Panc1 (cell line): ENCODE measurements around the gene IGFN1. TPM values are rescaled to one million over a fixed set of nuclear protein-coding genes. Genes with fewer than 3 reads are reported as not detected.

Experiments
- ATAC-seq: fragments of 200-7000 bp; cut with Tn5 transposase; 2 replicates; pipeline ENCODE4 v1.9.1; 2020; ENCODE audit warnings: mild to moderate bottlenecking, moderate library complexity
- BruUV-seq: library from RNA; stranded (reverse); fragments of 400-500 nt; replicated peaks from 2 replicates; lab custom pipeline; 2021; lab: Mats Ljungman, UMichigan
- CTCF ChIA-PET: fragments of 300-600 bp; sonication (Branson Sonifier 250); formaldehyde crosslinking; loops from one replicate; lab custom pipeline; 2022; ENCODE audit warnings: antibody characterized with exemption; lab: Charles Lee
- POLR2A ChIA-PET: fragments of 300-600 bp; sonication (Branson Sonifier 250); formaldehyde crosslinking; loops from one replicate; lab custom pipeline; 2022; ENCODE audit warnings: antibody characterized with exemption; lab: Charles Lee
- DNase-seq: peaks from one replicate; pipeline ENCODE4 v3.0.0-alpha.2; 2010; ENCODE audit warnings: low read depth, low spot score
- H3K27ac ChIP-seq: 2 replicates; pipeline ENCODE4 v1.5.1; 2011; ENCODE audit warnings: mild to moderate bottlenecking, low read length, inconsistent platforms
- H3K27me3 ChIP-seq: fragments of 200-500 bp; sonication (Bioruptor generic); 2 replicates; pipeline ENCODE4 v1.6.0; 2014; ENCODE audit warnings: low read length, inconsistent platforms; ENCODE audit not compliant: control insufficient read depth, insufficient read depth
- H3K36me3 ChIP-seq: fragments of 200-500 bp; sonication (Bioruptor generic); 2 replicates; pipeline ENCODE4 v1.5.1; 2014; ENCODE audit warnings: inconsistent platforms, mild to moderate bottlenecking, low read length, moderate library complexity; ENCODE audit not compliant: control insufficient read depth, insufficient read depth
- H3K4me1 ChIP-seq: 2 replicates; pipeline ENCODE4 v1.5.1; 2011; ENCODE audit warnings: inconsistent platforms, mild to moderate bottlenecking, low read length, moderate library complexity; ENCODE audit not compliant: control insufficient read depth, insufficient read depth
- H3K4me3 ChIP-seq, 2 experiments: 2 replicates each; pipeline ENCODE4 v1.5.1; 2011 to 2012; ENCODE audit warnings: low read depth in 2 of 2, low read length in 2 of 2, mild to moderate bottlenecking in 2 of 2, inconsistent platforms in 1 of 2, moderate library complexity in 1 of 2
- H3K9me3 ChIP-seq: fragments of 200-500 bp; sonication (Bioruptor generic); 2 replicates; pipeline ENCODE4 v1.5.1; 2014; ENCODE audit warnings: low read depth, mild to moderate bottlenecking, inconsistent platforms, low read length, moderate library complexity; ENCODE audit not compliant: control insufficient read depth, insufficient read depth
- POLR2AphosphoS5 ChIP-seq: IDR thresholded peaks from 2 replicates; pipeline ENCODE4 v1.6.1; 2012; ENCODE audit warnings: mild to moderate bottlenecking, low read depth, low read length, moderate library complexity
- SIN3A ChIP-seq: IDR thresholded peaks from 2 replicates; pipeline ENCODE4 v1.6.1; 2012; ENCODE audit warnings: low read depth, mild to moderate bottlenecking, low read length, moderate library complexity, borderline replicate concordance; ENCODE audit not compliant: insufficient read depth
- TCF7L2 ChIP-seq: IDR thresholded peaks from 2 replicates; pipeline ENCODE4 v1.6.1; 2011; ENCODE audit warnings: mild to moderate bottlenecking, low read depth, low read length, inconsistent platforms
- in situ Hi-C: cut with HindIII; loops from 2 replicates; pipeline ENCODE4 v1.10.0; 2016; ENCODE audit warnings: low sequenced_read_pairs, low pct_unique_long_range_greater_than_20kb
- intact Hi-C: fragments of 100-400 bp; cut with micrococcal nuclease; formaldehyde crosslinking; loops from one replicate; pipeline ENCODE4 v1.10.0; 2022; ENCODE audit not compliant: unreplicated experiment
- total RNA-seq: library from RNA; stranded (reverse); gene quantifications from one replicate; pipeline ENCODE4 v1.2.1, GENCODE V29; 2021; ENCODE audit not compliant: unreplicated experiment
- TF ChIP-seq, protein P1 (sequence below): fragments of 450-650 bp; IDR thresholded peaks from 2 replicates; pipeline ENCODE4 v1.5.1; 2017; ENCODE audit warnings: mild to moderate bottlenecking
- TF ChIP-seq, protein P2 (sequence below), 2 experiments: IDR thresholded peaks; 2 replicates each; pipeline ENCODE4 v1.6.1; 2011 to 2012; ENCODE audit warnings: low read depth in 2 of 2, control low read depth in 1 of 2, low read length in 1 of 2, mild to moderate bottlenecking in 1 of 2, moderate library complexity in 1 of 2; ENCODE audit not compliant: insufficient read depth in 1 of 2

The IGFN1 gene
- total RNA-seq, 1 experiment from 2014 or later, result not detected

DNA sequence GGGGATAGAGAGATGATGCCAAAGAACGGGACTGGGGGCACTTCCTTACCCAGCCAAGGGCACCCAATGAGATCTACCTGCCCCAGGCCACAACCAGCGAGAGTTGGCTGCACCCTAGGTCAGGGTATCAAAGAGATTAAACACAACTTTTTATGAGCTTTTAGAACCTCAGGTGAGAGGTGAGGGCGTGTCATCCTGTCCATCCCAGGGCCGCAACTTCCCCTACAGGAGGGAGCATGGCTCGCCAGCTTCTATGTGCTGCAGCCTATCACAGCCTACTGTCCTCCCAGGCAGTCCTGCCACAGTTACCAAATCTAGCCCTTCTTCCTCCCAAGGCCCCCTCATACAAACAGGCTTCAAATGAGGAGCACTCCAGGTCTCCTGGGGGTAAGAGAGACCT is 49.2 kb upstream of the IGFN1 start:
- no peak overlapping the region for H3K27ac ChIP-seq
- DNase-seq (no peak), ATAC-seq (no peak)
- 0 out of 2 replicates have a peak, but pooled peaks cover 3% of the 10 kb centered on the region for H3K36me3 ChIP-seq
- no peaks in the 10 kb centered on the region for H3K4me1 ChIP-seq
- no peaks in the 10 kb centered on the region for H3K9me3 ChIP-seq
- intact Hi-C loops (no loop called here), in situ Hi-C loops (no loop called here)
- BruUV-seq, result no TSS peak
- POLR2A ChIA-PET, result no interaction called here
- H3K27me3 ChIP-seq, result no peaks in the 10 kb centered on the region
- CTCF ChIA-PET, result no interaction called here
- H3K4me3 ChIP-seq, result no peak overlapping the region
- no peak for TF ChIP-seq POLR2AphosphoS5
- TF ChIP-seq SIN3A, result no peak
- TF ChIP-seq TCF7L2, result no peak
- TF ChIP-seq, protein P1, sequence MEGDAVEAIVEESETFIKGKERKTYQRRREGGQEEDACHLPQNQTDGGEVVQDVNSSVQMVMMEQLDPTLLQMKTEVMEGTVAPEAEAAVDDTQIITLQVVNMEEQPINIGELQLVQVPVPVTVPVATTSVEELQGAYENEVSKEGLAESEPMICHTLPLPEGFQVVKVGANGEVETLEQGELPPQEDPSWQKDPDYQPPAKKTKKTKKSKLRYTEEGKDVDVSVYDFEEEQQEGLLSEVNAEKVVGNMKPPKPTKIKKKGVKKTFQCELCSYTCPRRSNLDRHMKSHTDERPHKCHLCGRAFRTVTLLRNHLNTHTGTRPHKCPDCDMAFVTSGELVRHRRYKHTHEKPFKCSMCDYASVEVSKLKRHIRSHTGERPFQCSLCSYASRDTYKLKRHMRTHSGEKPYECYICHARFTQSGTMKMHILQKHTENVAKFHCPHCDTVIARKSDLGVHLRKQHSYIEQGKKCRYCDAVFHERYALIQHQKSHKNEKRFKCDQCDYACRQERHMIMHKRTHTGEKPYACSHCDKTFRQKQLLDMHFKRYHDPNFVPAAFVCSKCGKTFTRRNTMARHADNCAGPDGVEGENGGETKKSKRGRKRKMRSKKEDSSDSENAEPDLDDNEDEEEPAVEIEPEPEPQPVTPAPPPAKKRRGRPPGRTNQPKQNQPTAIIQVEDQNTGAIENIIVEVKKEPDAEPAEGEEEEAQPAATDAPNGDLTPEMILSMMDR, result no peak
- TF ChIP-seq, protein P2, sequence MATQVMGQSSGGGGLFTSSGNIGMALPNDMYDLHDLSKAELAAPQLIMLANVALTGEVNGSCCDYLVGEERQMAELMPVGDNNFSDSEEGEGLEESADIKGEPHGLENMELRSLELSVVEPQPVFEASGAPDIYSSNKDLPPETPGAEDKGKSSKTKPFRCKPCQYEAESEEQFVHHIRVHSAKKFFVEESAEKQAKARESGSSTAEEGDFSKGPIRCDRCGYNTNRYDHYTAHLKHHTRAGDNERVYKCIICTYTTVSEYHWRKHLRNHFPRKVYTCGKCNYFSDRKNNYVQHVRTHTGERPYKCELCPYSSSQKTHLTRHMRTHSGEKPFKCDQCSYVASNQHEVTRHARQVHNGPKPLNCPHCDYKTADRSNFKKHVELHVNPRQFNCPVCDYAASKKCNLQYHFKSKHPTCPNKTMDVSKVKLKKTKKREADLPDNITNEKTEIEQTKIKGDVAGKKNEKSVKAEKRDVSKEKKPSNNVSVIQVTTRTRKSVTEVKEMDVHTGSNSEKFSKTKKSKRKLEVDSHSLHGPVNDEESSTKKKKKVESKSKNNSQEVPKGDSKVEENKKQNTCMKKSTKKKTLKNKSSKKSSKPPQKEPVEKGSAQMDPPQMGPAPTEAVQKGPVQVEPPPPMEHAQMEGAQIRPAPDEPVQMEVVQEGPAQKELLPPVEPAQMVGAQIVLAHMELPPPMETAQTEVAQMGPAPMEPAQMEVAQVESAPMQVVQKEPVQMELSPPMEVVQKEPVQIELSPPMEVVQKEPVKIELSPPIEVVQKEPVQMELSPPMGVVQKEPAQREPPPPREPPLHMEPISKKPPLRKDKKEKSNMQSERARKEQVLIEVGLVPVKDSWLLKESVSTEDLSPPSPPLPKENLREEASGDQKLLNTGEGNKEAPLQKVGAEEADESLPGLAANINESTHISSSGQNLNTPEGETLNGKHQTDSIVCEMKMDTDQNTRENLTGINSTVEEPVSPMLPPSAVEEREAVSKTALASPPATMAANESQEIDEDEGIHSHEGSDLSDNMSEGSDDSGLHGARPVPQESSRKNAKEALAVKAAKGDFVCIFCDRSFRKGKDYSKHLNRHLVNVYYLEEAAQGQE (IDR thresholded peaks at IDR 0.05; ENCODE audit: insufficient read depth in 1 of 2, low read depth in 2 of 2, low read length in 1 of 2), result no peak

DNA sequence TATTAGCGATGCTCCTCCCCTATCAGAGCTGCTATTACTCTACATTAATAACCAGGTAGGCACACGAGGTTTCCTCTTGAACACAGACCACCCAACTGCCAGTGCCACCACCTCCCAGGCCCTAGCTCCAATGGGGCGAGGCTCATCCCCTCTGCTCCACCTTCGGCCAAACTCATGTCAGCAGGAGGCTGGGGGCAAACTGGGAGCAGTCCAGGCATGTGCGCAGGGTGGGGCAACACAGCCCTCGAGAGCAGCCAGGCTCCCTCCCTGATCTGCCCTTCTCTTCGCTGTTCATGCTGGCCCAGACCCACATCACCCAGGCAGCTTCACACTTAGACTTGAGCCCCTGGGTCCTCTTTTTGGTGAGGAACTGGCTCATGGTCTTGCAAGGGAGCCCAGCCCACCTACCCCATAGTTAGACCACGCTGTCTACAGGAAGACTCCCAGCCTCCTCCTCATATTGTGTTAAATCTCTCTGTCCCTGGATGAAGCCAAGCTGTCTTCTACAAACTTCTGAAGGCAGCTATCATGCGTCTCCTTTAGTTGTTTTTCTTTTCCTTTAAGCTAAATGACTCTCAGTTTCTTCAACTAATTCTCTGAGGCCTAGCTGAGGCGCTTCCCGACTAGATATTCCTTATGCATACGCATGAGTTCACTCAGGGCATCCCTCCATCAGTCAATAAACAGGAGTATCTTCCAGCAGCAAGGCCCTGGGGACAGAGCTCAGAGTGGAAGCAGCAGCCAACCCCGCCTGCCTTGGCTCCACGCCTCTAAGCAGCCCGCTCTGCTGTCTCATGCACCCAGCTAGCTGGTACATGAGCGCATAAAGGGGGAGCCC is 48.4 kb upstream of the IGFN1 start:
- TF ChIP-seq SIN3A (no peak), POLR2AphosphoS5 (no peak), TCF7L2 (no peak)
- TF ChIP-seq, protein P1, result no peak
- TF ChIP-seq, protein P2 (IDR thresholded peaks at IDR 0.05; ENCODE audit: insufficient read depth in 1 of 2, low read depth in 2 of 2, low read length in 1 of 2), result no peak
- CTCF ChIA-PET, result interaction anchor here (0.5 kb wide), 1 partner anchor 50 kb away, joined by 4 read pairs; no protein-coding TSS in a partner anchor
- no peaks in the 10 kb centered on the region for H3K27me3 ChIP-seq
- in situ Hi-C loops, result no loop called here
- BruUV-seq, result no TSS peak
- no peak for ATAC-seq
- POLR2A ChIA-PET, result no interaction called here
- DNase-seq, result no peak
- no peaks in the 10 kb centered on the region for H3K4me1 ChIP-seq
- no peaks in the 10 kb centered on the region for H3K9me3 ChIP-seq
- H3K27ac ChIP-seq, result no peak overlapping the region
- intact Hi-C loops, result no loop called here
- 0 out of 2 replicates have a peak, but pooled peaks cover 3% of the 10 kb centered on the region for H3K36me3 ChIP-seq
- H3K4me3 ChIP-seq, result no peak overlapping the region
